ENCODE results near the gene OR6S1.

DNA sequence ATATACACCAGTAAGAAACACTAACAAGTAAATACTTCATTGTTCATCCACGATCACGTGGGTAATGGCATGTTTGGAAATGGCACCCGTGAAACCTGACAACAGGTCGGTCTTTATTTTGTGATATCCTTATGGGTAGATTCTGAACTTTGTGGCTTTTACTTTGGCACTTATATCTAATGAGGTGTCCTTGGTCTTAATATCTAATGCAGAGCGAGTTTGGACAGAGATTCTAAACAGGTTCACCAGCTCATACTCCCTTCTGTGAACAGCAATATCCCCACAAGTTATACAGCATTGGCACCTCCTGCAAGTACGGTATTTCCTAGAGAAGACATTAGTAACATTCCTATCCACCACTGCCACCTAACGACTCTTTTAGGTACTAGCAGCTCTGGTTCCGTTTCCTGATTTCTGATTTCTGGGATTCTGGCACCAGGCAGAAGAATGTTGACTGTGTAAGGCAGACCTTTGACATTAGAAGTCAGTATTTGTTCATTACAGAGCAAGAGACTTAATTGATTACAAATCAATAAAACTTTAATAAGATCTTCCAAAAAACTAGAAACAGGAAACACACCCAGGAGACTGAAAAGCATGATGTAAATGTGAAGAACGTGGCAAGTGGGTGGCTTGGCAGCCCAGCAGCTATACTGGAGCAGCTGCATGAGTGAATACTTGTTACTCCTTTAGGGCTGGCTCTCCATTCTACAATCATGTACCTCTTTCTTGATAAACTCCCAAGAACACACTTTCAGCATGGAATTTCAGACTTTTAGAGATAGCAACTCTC, 49.6 kb upstream of the OR6S1 start:
- TF ChIP-seq, protein P1, sequence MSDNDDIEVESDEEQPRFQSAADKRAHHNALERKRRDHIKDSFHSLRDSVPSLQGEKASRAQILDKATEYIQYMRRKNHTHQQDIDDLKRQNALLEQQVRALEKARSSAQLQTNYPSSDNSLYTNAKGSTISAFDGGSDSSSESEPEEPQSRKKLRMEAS (IDR thresholded peaks at IDR 0.05; ENCODE audit: low read depth, low read length), result no peak
- TF ChIP-seq CTCF (IDR thresholded peaks at IDR 0.05; ENCODE audit: low read depth, low read length) (peak; percentile 78), POLR2A (IDR thresholded peaks at IDR 0.05; ENCODE audit: extremely low read depth, insufficient read length) (no peak)

Measured in NB4 (cell line).